GM12878 (cell line): ENCODE measurements around the gene NKTR. TPM values are rescaled to one million over a fixed set of nuclear protein-coding genes. Genes with fewer than 3 reads are reported as not detected.

ENCODE experiments used
- ATF7 ChIP-seq: fragments of 450-650 bp; IDR thresholded peaks from 2 replicates; pipeline ENCODE4 v1.6.1; 2016; ENCODE audit warnings: low read depth, mild to moderate bottlenecking
- BCLAF1 ChIP-seq: fragments of 450-650 bp; IDR thresholded peaks from 2 replicates; pipeline ENCODE4 v1.6.1; 2017; ENCODE audit warnings: antibody characterized with exemption, mild to moderate bottlenecking, moderate library complexity
- CHD1 ChIP-seq: IDR thresholded peaks from 2 replicates; pipeline ENCODE4 v1.6.1; 2012; ENCODE audit warnings: low read depth, low read length, improper control_type of control experiment
- EZH2 ChIP-seq: IDR thresholded peaks from 2 replicates; pipeline ENCODE4 v1.6.1; 2012; ENCODE audit warnings: low read depth, mild to moderate bottlenecking, control low read depth, inconsistent platforms, low read length, borderline replicate concordance; ENCODE audit not compliant: control insufficient read depth
- NFXL1 ChIP-seq: fragments of 450-650 bp; IDR thresholded peaks from 2 replicates; pipeline ENCODE4 v1.6.1; 2017; ENCODE audit warnings: antibody characterized with exemption, mild to moderate bottlenecking, borderline replicate concordance
- NKRF ChIP-seq: fragments of 450-650 bp; conservative IDR thresholded peaks from 2 replicates; pipeline ENCODE4 v1.6.1; 2017; ENCODE audit warnings: mild to moderate bottlenecking, moderate library complexity
- ZNF592 ChIP-seq: fragments of 450-650 bp; IDR thresholded peaks from 2 replicates; pipeline ENCODE4 v1.6.1; 2017; ENCODE audit warnings: mild to moderate bottlenecking, moderate library complexity
- ZSCAN29 ChIP-seq: fragments of 450-650 bp; IDR thresholded peaks from 2 replicates; pipeline ENCODE4 v1.6.1; 2017; ENCODE audit warnings: mild to moderate bottlenecking, moderate library complexity
- polyA plus RNA-seq, 11 experiments: library from polyadenylated mRNA; depleted of rRNA in 4 of 11; unstranded in 6 of 11; stranded (reverse) in 5 of 11; fragments of >200 nt; fragmentation: Nextera tagmentation in 4 of 11; fragmentation: Illumina TruSeq in 1 of 11; extraction: Ambion mirVana in 4 of 11; extraction: Trizol in 1 of 11; gene quantifications; 1 replicate in 1 of 11; 2 replicates in 10 of 11; pipeline versions ENCODE4 v1.2.1 to v1.2.3, GENCODE V29; 2011 to 2016; ENCODE audit warnings: inconsistent platforms in 2 of 11, missing spikeins in 2 of 11, low read depth in 1 of 11
- total RNA-seq, 4 experiments: library from RNA; depleted of rRNA in 3 of 4; stranded (reverse); fragments of >200 nt in 3 of 4; fragmentation: Illumina TruSeq in 1 of 4; extraction: Trizol in 1 of 4; gene quantifications; 2 replicates each; pipeline versions ENCODE4 v1.2.1 to v1.2.3, GENCODE V29; 2013 to 2021

Gene NKTR
- total and polyA plus RNA-seq, 10 of the 15 experiments (the other 5 are each of a cell fraction or from before 2014, with no cell fraction given): 15.3 to 91.9 (median 55.3) TPM

- TF ChIP-seq BCLAF1 (no peak), EZH2 (no peak), ZSCAN29 (no peak), CHD1 (no peak), NKRF (no peak), ATF7 (no peak), ZNF592 (no peak), NFXL1 (no peak)
Measured at GRCh38 chr3:42651248-42652091, 51.0 kb downstream of the NKTR start (continued).
